Ectodermal cell (in vitro differentiated cells): ENCODE measurements around the gene PIGO.

Experiments used
- H3K27ac ChIP-seq: 2 replicates; pipeline ENCODE4 v1.7.0; 2013; ENCODE audit warnings: mild to moderate bottlenecking, low read depth, low read length; ENCODE audit not compliant: insufficient read depth, poor library complexity, severe bottlenecking
- H3K27me3 ChIP-seq: 2 replicates; pipeline ENCODE4 v1.7.0; 2013; ENCODE audit warnings: mild to moderate bottlenecking, low read length; ENCODE audit not compliant: insufficient read depth, control insufficient read depth, poor library complexity, severe bottlenecking
- H3K36me3 ChIP-seq: one replicate; pipeline ENCODE4 v1.7.0; 2013; ENCODE audit warnings: low read length; ENCODE audit not compliant: control insufficient read depth, insufficient read depth
- H3K4me1 ChIP-seq: one replicate; pipeline ENCODE4 v1.7.0; 2013; ENCODE audit warnings: low read length; ENCODE audit not compliant: control insufficient read depth, insufficient read depth
- H3K4me3 ChIP-seq: 2 replicates; pipeline ENCODE4 v1.7.0; 2013; ENCODE audit warnings: low read depth, low read length, control low read depth; ENCODE audit not compliant: insufficient read depth
- H3K9me3 ChIP-seq: 2 replicates; pipeline ENCODE4 v1.7.0; 2013; ENCODE audit warnings: mild to moderate bottlenecking, low read length, moderate library complexity; ENCODE audit not compliant: control insufficient read depth
- WGBS, 2 experiments: methylation state at CpG; one replicate each; pipeline ENCODE4 v1.1.7; 2013; ENCODE audit warnings: missing lambda C conversion rate in 2 of 2; 5-methylcytosine and 5-hydroxymethylcytosine counted together

The PIGO gene

GRCh38 chr9:35054185-35054835 lies 42.1 kb downstream of the PIGO start:
- Histone ChIP-seq H3K36me3 (peaks cover 47% of the 10 kb centered on the region), H3K4me3 (no peak overlapping the region), H3K27ac (no peak overlapping the region), H3K4me1 (no peaks in the 10 kb centered on the region), H3K27me3 (no peaks in the 10 kb centered on the region), H3K9me3 (no peaks in the 10 kb centered on the region)
- 57 to 69% methylated on average over 4 to 5 of the region's 5 CpGs for WGBS, 2 experiments

GRCh38 chr9:35051069-35051967 lies 45.1 kb downstream of the PIGO start:
- H3K27ac ChIP-seq, result no peak overlapping the region
- peaks cover 18% of the 10 kb centered on the region for H3K36me3 ChIP-seq
- H3K4me1 ChIP-seq, result no peaks in the 10 kb centered on the region
- WGBS, 2 experiments, result 90 to 95% methylated on average over 5 to 6 of the region's 7 CpGs
- no peaks in the 10 kb centered on the region for H3K9me3 ChIP-seq
- H3K4me3 ChIP-seq, result no peak overlapping the region
- no peaks in the 10 kb centered on the region for H3K27me3 ChIP-seq

DNA sequence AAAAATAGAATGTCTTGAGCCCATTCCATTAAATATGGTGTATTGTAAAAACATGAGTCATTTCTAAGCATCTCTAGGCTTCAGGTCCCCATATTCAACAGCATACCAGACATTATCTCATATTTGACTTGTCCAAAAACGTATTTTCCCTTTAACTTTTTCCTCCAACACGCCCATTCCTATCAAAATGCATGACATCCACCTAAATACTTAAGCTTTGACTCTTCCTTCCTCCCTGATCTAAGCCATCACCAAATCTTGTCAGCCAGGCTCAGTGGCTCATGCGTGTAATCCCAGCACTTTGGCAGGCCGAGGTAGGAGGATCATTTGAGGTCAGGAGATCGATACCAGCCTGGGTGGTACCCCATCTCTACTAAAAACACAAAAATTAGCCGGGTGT lies 47.9 kb downstream of the PIGO start:
- no peak overlapping the region for H3K4me3 ChIP-seq
- no peaks in the 10 kb centered on the region for H3K36me3 ChIP-seq
- WGBS, 2 experiments, result 96% methylated on average over 6 of the region's 6 CpGs
- no peak overlapping the region for H3K27ac ChIP-seq
- no peaks in the 10 kb centered on the region for H3K27me3 ChIP-seq
- H3K4me1 ChIP-seq, result no peaks in the 10 kb centered on the region
- no peaks in the 10 kb centered on the region for H3K9me3 ChIP-seq

- Histone ChIP-seq H3K27ac (no peak overlapping the region), H3K9me3 (no peaks in the 10 kb centered on the region), H3K27me3 (no peaks in the 10 kb centered on the region), H3K4me1 (no peaks in the 10 kb centered on the region), H3K36me3 (no peaks in the 10 kb centered on the region), H3K4me3 (no peak overlapping the region)
- 63 to 72% methylated on average over 3 of the region's 3 CpGs for WGBS, 2 experiments
Measured at GRCh38 chr9:35044071-35044470, 52.3 kb downstream of the PIGO start.

DNA sequence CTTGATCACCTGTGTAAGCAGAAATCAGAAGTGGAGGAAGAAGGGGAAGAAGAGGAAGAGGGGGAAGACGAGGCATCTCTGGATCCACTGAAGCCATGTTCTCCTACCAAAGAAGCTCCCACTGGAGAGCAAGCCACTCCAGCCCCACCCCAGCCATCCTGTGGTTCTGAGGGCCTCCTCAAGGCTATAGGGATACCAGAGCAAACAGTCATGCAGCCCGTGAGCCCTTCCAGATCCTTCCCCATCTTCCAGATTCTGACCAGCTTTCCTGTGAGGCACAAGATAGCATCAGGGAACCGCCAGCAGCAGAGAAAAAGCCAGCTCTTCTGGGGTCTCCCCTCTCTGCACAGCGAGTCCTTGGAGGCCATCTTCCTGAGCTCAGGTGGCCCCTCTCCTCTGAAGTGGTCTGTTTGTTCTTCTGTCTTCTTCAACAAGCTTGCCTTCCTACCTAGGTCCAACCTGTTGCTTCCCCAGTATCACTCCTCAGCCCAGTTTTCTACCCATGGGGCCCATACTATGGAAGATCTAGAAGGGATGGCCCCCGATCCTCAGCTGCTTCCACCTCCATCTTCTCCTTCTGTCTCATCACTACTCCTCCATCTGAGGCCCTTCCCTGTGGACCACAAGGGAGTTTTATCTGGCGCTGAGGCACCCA lies 53.4 kb downstream of the PIGO start:
- no peaks in the 10 kb centered on the region for H3K36me3 ChIP-seq
- no peaks in the 10 kb centered on the region for H3K9me3 ChIP-seq
- H3K27me3 ChIP-seq, result no peaks in the 10 kb centered on the region
- H3K4me3 ChIP-seq, result no peak overlapping the region
- no peak overlapping the region for H3K27ac ChIP-seq
- 93 to 95% methylated on average over 6 of the region's 6 CpGs for WGBS, 2 experiments
- no peaks in the 10 kb centered on the region for H3K4me1 ChIP-seq

GRCh38 chr9:35042081-35042604 lies 54.2 kb downstream of the PIGO start:
- Histone ChIP-seq H3K4me3 (no peak overlapping the region), H3K27ac (no peak overlapping the region), H3K4me1 (no peaks in the 10 kb centered on the region), H3K9me3 (no peaks in the 10 kb centered on the region), H3K27me3 (no peaks in the 10 kb centered on the region), H3K36me3 (no peaks in the 10 kb centered on the region)
- 94 to 95% methylated on average over 3 of the region's 3 CpGs for WGBS, 2 experiments
